ENCODE data around the gene ATP1A1.

DNA sequence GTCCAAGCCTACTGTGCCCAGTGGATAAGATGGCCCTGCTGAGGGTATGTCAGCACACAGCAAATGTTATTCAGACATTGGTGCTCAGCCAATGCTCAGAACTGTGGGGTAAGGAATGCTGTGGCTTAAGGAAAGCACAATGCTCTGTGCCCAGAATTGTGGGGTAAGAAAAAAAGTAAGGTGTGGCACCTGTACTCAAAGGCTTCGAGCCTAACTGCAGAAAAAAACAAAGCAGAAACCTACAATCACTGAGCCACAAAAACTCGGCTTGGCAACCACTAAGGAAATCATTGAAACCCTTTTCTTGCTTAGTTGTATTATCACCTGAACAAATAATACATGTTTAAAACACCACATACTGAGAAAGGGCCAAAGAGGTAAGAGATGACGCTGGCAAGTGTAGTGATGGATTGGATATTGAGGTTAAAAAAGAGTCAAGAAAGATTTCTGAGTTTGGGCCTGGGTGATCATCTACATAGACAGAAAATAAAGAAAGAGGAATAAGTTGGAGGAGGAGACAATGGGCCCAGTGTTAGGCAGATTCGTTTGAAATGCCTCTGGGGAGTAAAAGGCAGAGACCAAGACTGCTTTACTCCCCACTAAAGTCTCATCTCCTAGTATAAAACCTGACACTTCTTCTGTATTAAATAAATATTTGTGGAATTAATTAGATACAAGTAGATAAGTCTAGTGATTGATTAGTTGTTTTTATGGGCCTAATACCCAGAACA lies 25.9 kb upstream of the ATP1A1 start:
- no peak for TF ChIP-seq TAF1 (IDR thresholded peaks at IDR 0.05; ENCODE audit: low read depth, low read length)
- no peak for TF ChIP-seq POLR2AphosphoS5 (IDR thresholded peaks at IDR 0.05; ENCODE audit: low read depth, low read length)
